HEK293 (cell line): Measurements from ENCODE around the gene CENPX.

ENCODE experiments used
- CTCF ChIA-PET: fragments of 350-600 bp; formaldehyde crosslinking; extraction: SDS; loops from one replicate; lab custom pipeline; 2021; ENCODE audit warnings: antibody characterized with exemption; lab: Yijun Ruan, JAX
- POLR2A ChIA-PET: fragments of 300-600 bp; formaldehyde crosslinking; extraction: SDS; loops from one replicate; lab custom pipeline; 2020; ENCODE audit warnings: antibody characterized with exemption, inconsistent platforms; lab: Yijun Ruan, JAX
- H3K27ac ChIP-seq: fragments of 200-500 bp; sonication (Bioruptor generic); 2 replicates; pipeline ENCODE4 v1.5.1; 2014; ENCODE audit warnings: low read depth, low read length, control low read depth, inconsistent platforms; ENCODE audit errors: extremely low read depth
- H3K36me3 ChIP-seq, 2 experiments: fragments of 200-500 bp in 1 of 2; sonication (Bioruptor generic) in 1 of 2; 1 replicate in 1 of 2; 2 replicates in 1 of 2; pipeline ENCODE4 v1.5.1; 2014 to 2017; ENCODE audit warnings: inconsistent platforms in 2 of 2, low read length in 2 of 2; ENCODE audit not compliant: control insufficient read depth in 2 of 2, insufficient read depth in 1 of 2
- H3K4me1 ChIP-seq: fragments of 200-500 bp; sonication (Bioruptor generic); 2 replicates; pipeline ENCODE4 v1.5.1; 2014; ENCODE audit warnings: mild to moderate bottlenecking, low read length, inconsistent platforms; ENCODE audit not compliant: control insufficient read depth, insufficient read depth
- H3K4me3 ChIP-seq: 2 replicates; pipeline ENCODE4 v1.5.1; 2011; ENCODE audit warnings: low read depth, mild to moderate bottlenecking, control low read depth, low read length, moderate library complexity
- H3K9me3 ChIP-seq: fragments of 200-500 bp; sonication (Bioruptor generic); 2 replicates; pipeline ENCODE4 v1.5.1; 2014; ENCODE audit warnings: low read depth, low read length, inconsistent platforms; ENCODE audit not compliant: control insufficient read depth, insufficient read depth
- GLIS2 ChIP-seq: fragments of 450-650 bp; formaldehyde crosslinking; IDR thresholded peaks from 2 replicates; pipeline ENCODE4 v1.5.1; 2016; ENCODE audit warnings: missing biosample characterization, missing genetic modification characterization
- HOXA7 ChIP-seq: sonication (generic); formaldehyde crosslinking; IDR thresholded peaks from 2 replicates; pipeline ENCODE4 v1.8.1; 2022; ENCODE audit warnings: missing genetic modification reagents, borderline replicate concordance
- HOXD13 ChIP-seq: sonication (generic); formaldehyde crosslinking; IDR thresholded peaks from 2 replicates; pipeline ENCODE4 v1.8.0; 2022; ENCODE audit warnings: missing genetic modification reagents, borderline replicate concordance
- IKZF3 ChIP-seq: fragments of 450-650 bp; IDR thresholded peaks from 2 replicates; pipeline ENCODE4 v1.5.0; 2018; ENCODE audit warnings: missing biosample characterization, mild to moderate bottlenecking, missing genetic modification characterization, moderate library complexity
- PBX3 ChIP-seq: sonication (generic); formaldehyde crosslinking; IDR thresholded peaks from 2 replicates; pipeline ENCODE4 v1.8.1; 2022; ENCODE audit warnings: mild to moderate bottlenecking, moderate library complexity, missing genetic modification reagents
- PRDM1 ChIP-seq: fragments of 450-650 bp; formaldehyde crosslinking; IDR thresholded peaks from 2 replicates; pipeline ENCODE4; 2016; ENCODE audit warnings: missing biosample characterization, missing genetic modification characterization
- REPIN1 ChIP-seq: fragments of 450-650 bp; formaldehyde crosslinking; IDR thresholded peaks from 2 replicates; pipeline ENCODE4 v1.5.1; 2017; ENCODE audit warnings: missing biosample characterization, missing genetic modification characterization, low read depth
- ZFP69B ChIP-seq: fragments of 450-650 bp; formaldehyde crosslinking; IDR thresholded peaks from 2 replicates; pipeline ENCODE4 v1.5.1; 2016; ENCODE audit warnings: missing biosample characterization, missing genetic modification characterization
- ZIC2 ChIP-seq: fragments of 450-650 bp; formaldehyde crosslinking; IDR thresholded peaks from 2 replicates; pipeline ENCODE4 v1.5.1; 2016; ENCODE audit warnings: missing biosample characterization, missing genetic modification characterization
- ZNF138 ChIP-seq: fragments of 450-650 bp; formaldehyde crosslinking; IDR thresholded peaks from 2 replicates; pipeline ENCODE4 v1.5.1; 2016; ENCODE audit warnings: missing biosample characterization, missing genetic modification characterization, borderline replicate concordance
- ZNF140 ChIP-seq: fragments of 450-650 bp; formaldehyde crosslinking; IDR thresholded peaks from 2 replicates; pipeline ENCODE4 v1.5.1; 2016; ENCODE audit warnings: missing biosample characterization, missing genetic modification characterization
- ZNF23 ChIP-seq: fragments of 450-650 bp; formaldehyde crosslinking; IDR thresholded peaks from 2 replicates; pipeline ENCODE4 v1.5.1; 2016; ENCODE audit warnings: missing biosample characterization, missing genetic modification characterization, borderline replicate concordance
- ZNF24 ChIP-seq: fragments of 450-650 bp; formaldehyde crosslinking; IDR thresholded peaks from 2 replicates; pipeline ENCODE4 v1.5.1; 2016; ENCODE audit warnings: missing biosample characterization, missing genetic modification characterization
- ZNF248 ChIP-seq: fragments of 450-650 bp; formaldehyde crosslinking; IDR thresholded peaks from 2 replicates; pipeline ENCODE4 v1.5.1; 2017; ENCODE audit warnings: missing biosample characterization, missing genetic modification characterization
- ZNF292 ChIP-seq: fragments of 450-650 bp; formaldehyde crosslinking; IDR thresholded peaks from 2 replicates; pipeline ENCODE4 v1.5.1; 2016; ENCODE audit warnings: low read depth, missing biosample characterization, missing genetic modification characterization, borderline replicate concordance
- ZNF302 ChIP-seq: fragments of 450-650 bp; formaldehyde crosslinking; IDR thresholded peaks from 2 replicates; pipeline ENCODE4 v1.5.1; 2016; ENCODE audit warnings: missing biosample characterization, missing genetic modification characterization, low read depth
- ZNF324 ChIP-seq: fragments of 450-650 bp; formaldehyde crosslinking; IDR thresholded peaks from 2 replicates; pipeline ENCODE4 v1.5.1; 2016; ENCODE audit warnings: missing biosample characterization, missing genetic modification characterization
- ZNF341 ChIP-seq: fragments of 450-650 bp; formaldehyde crosslinking; IDR thresholded peaks from 2 replicates; pipeline ENCODE4; 2016; ENCODE audit warnings: low read depth, missing biosample characterization, missing genetic modification characterization
- ZNF37A ChIP-seq: fragments of 450-650 bp; IDR thresholded peaks from 2 replicates; pipeline ENCODE4 v1.5.1; 2018; ENCODE audit warnings: missing biosample characterization, missing genetic modification characterization
- ZNF510 ChIP-seq: fragments of 450-650 bp; formaldehyde crosslinking; IDR thresholded peaks from 2 replicates; pipeline ENCODE4 v1.5.1; 2018; ENCODE audit warnings: mild to moderate bottlenecking, missing genetic modification characterization, missing biosample characterization; ENCODE audit not compliant: insufficient replicate concordance
- ZNF530 ChIP-seq: fragments of 450-650 bp; formaldehyde crosslinking; IDR thresholded peaks from 2 replicates; pipeline ENCODE4 v1.5.1; 2016; ENCODE audit warnings: low read depth, missing biosample characterization, missing genetic modification characterization
- ZNF571 ChIP-seq: fragments of 450-650 bp; formaldehyde crosslinking; IDR thresholded peaks from 2 replicates; pipeline ENCODE4 v1.5.0; 2017; ENCODE audit warnings: missing biosample characterization, missing genetic modification characterization
- ZNF600 ChIP-seq: fragments of 450-650 bp; formaldehyde crosslinking; IDR thresholded peaks from 2 replicates; pipeline ENCODE4 v1.5.1; 2016; ENCODE audit warnings: missing biosample characterization, missing genetic modification characterization
- ZNF626 ChIP-seq: fragments of 450-650 bp; sonication (Bioruptor Pico); formaldehyde crosslinking; IDR thresholded peaks from 2 replicates; pipeline ENCODE4 v1.5.1; 2018; ENCODE audit warnings: missing biosample characterization, missing genetic modification characterization, inconsistent platforms
- ZNF658 ChIP-seq: fragments of 450-650 bp; formaldehyde crosslinking; IDR thresholded peaks from 2 replicates; pipeline ENCODE4; 2016; ENCODE audit warnings: missing biosample characterization, missing genetic modification characterization
- ZNF768 ChIP-seq: fragments of 450-650 bp; formaldehyde crosslinking; IDR thresholded peaks from 2 replicates; pipeline ENCODE4 v1.5.1; 2018; ENCODE audit warnings: missing biosample characterization, mild to moderate bottlenecking, missing genetic modification characterization
- ZNF777 ChIP-seq: fragments of 450-650 bp; formaldehyde crosslinking; IDR thresholded peaks from 2 replicates; pipeline ENCODE4 v1.5.1; 2017; ENCODE audit warnings: missing biosample characterization, missing genetic modification characterization, borderline replicate concordance
- TF ChIP-seq, protein P1 (sequence below): fragments of 450-650 bp; formaldehyde crosslinking; optimal IDR thresholded peaks from 2 replicates; pipeline ENCODE3; 2016; ENCODE audit warnings: missing biosample characterization, mild to moderate bottlenecking, missing genetic modification characterization

The CENPX gene

GRCh38 chr17:82053130-82053529 lies 30.5 kb upstream of the CENPX start:
- no peaks in the 10 kb centered on the region for H3K9me3 ChIP-seq
- peak overlapping the region; percentile 73 for H3K27ac ChIP-seq
- POLR2A ChIA-PET, result interaction anchor here (0.6 to 14.2 kb wide), 7 partner anchors 8 to 123 kb away, joined by 3 to 96 read pairs (median 4); partner anchors contain the start of genes CENPX, DCXR, LRRC45 and RAC3
- CTCF ChIA-PET, result interaction anchor here (0.7 to 1.8 kb wide), 2 partner anchors 23 to 34 kb away, joined by 3 to 8 read pairs; no protein-coding TSS in a partner anchor
- H3K4me1 ChIP-seq, result peaks cover 7% of the 10 kb centered on the region
- TF ChIP-seq IKZF3 (tag by site-specific recombination), result no peak
- peak; percentile 49; the same call in 1 of the 2 replicates for TF ChIP-seq GLIS2 (tag by site-specific recombination)
- no peak for TF ChIP-seq ZNF768 (tag by site-specific recombination)
- peak overlapping the region; percentile 83 for H3K4me3 ChIP-seq
- H3K36me3 ChIP-seq, result peaks cover 0 to 78% of the 10 kb centered on the region in 2 experiments; a peak in 2 of 3 replicates

DNA sequence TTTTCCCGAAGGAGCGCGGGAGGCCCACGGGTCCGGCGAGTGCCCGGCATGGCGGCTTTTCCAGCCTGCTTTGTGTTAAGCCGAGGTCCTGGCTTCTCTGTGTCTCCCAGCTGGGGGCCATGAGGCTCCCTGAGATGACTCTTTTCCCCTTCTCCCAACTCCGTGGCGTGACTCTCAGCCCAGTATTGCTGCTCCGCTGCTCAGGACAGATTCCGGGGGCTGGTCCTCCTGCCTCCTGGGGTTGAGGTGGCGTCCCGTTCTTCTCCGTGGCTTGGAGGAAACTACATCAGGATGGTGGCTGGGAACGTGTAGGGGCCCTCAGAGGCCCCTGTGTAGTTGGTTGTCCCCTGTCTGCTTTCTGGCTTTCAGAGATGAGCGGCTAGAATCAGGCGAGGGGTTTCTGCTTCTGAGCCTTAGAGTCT lies 30.0 kb upstream of the CENPX start:
- Histone ChIP-seq H3K4me3 (peak overlapping the region; percentile 83), H3K4me1 (peaks cover 7% of the 10 kb centered on the region), H3K36me3 (peaks cover 0 to 78% of the 10 kb centered on the region in 2 experiments; a peak in 2 of 3 replicates), H3K9me3 (no peaks in the 10 kb centered on the region), H3K27ac (peak overlapping the region; percentile 73)
- POLR2A ChIA-PET, result interaction anchor here (0.5 to 14.2 kb wide), 10 partner anchors 9 to 243 kb away, joined by 3 to 96 read pairs (median 4); partner anchors contain the start of genes DCXR, DUS1L, FASN and RAC3
- CTCF ChIA-PET, result interaction anchor here (0.7 kb wide), 2 partner anchors 15 to 33 kb away, joined by 3 read pairs; partner anchors contain the start of gene DCXR
- TF ChIP-seq GLIS2 (tag by site-specific recombination) (0 out of 2 replicates have a peak, but pooled peaks have one; percentile 5), ZNF571 (tag by site-specific recombination) (no peak), ZNF600 (tag by site-specific recombination) (peak; percentile 3; the same call in 1 of the 2 replicates), ZIC2 (peak; percentile 2; the same call in 1 of the 2 replicates)

DNA sequence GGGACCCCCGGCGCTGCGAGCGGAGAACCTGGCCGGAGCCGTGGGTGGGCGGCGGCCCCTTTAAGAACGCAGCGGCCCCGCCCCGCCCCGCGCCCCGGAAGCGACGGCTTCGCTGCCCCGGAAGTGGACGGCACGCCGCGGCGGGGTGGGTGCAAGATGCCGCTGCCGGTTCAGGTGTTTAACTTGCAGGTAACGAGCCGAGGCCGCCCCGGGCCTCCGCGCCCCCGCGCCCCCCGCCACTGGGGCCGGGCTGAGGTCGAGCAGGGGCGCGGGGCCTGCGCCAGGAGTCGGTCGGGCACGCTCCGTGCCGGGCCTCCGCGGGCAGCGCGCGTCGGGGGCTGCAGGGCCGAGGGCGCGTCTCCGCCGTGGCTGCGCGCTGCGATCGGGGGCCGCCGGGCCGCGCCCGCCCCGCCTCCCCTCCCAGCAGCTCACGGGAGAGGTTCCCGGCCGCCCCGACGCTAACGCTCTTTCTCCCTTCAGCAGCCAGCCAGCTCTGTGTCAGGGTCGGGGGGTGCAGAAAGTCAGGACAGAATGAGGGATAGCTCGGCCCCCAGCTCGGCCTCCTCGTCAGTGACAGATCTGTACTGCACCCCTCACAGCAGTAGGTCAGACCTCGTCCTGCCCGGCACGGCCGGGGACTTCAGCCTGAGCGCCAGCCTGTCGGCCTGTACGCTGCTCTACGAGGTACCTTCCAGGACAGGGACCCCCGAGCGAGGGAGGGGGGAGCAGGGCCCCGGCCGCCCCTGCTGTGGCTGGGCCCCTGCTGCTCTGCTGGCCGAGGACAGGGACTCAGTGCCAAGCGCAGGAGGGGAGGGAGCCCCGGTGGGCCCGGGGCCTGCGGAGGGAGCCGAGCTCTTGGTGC lies 29.3 kb upstream of the CENPX start, which contains the start of the genes GPS1 and RFNG:
GPS1 (plus strand) TSS at position 123 of the 862 bp plus-strand sequence; CDS start at position 157, 34 bp downstream.
RFNG (minus strand) TSS at position 36 of the 862 bp plus-strand sequence. CDS start 45 bp downstream, outside the sequence.
- H3K36me3 ChIP-seq, result peaks cover 0 to 78% of the 10 kb centered on the region in 2 experiments; a peak in 2 of 3 replicates
- ChIA-PET CTCF (interaction anchor here (0.5 to 0.7 kb wide), 3 partner anchors 14 to 145 kb away, joined by 3 read pairs; partner anchors contain the start of gene DCXR), POLR2A (interaction anchor here (0.5 to 14.2 kb wide), 9 partner anchors 10 to 244 kb away, joined by 3 to 96 read pairs (median 4); partner anchors contain the start of genes DCXR, DUS1L, FASN and RAC3)
- peak within 1 kb of the TSS; percentile 83 for H3K4me3 ChIP-seq
- no peaks in the 10 kb centered on the region for H3K9me3 ChIP-seq
- H3K27ac ChIP-seq, result peak within 1 kb of the TSS; percentile 73
- H3K4me1 ChIP-seq, result peaks cover 7% of the 10 kb centered on the region
- TF ChIP-seq ZNF510 (tag by site-specific recombination) (no peak), HOXA7 (no peak), ZNF626 (no peak), ZNF324 (no peak), GLIS2 (tag by site-specific recombination) (peak; percentile 76), ZNF302 (tag by site-specific recombination) (no peak), ZNF138 (tag by site-specific recombination) (no peak), HOXD13 (CRISPR knock-in tag) (no peak), ZNF24 (tag by site-specific recombination) (no peak), ZNF292 (tag by site-specific recombination) (no peak), ZNF341 (tag by site-specific recombination) (no peak), ZNF658 (no peak), ZNF23 (tag by site-specific recombination) (no peak), ZNF140 (tag by site-specific recombination) (no peak), ZFP69B (peak; percentile 57; the same call in 1 of the 2 replicates), IKZF3 (tag by site-specific recombination) (no peak), ZNF530 (tag by site-specific recombination) (no peak), ZNF248 (tag by site-specific recombination) (no peak), ZNF777 (tag by site-specific recombination) (no peak), REPIN1 (tag by site-specific recombination) (no peak), PRDM1 (tag by site-specific recombination) (no peak), PBX3 (CRISPR knock-in tag) (peak; percentile 55; the same call in 1 of the 2 replicates), ZNF37A (no peak)
- TF ChIP-seq, protein P1, sequence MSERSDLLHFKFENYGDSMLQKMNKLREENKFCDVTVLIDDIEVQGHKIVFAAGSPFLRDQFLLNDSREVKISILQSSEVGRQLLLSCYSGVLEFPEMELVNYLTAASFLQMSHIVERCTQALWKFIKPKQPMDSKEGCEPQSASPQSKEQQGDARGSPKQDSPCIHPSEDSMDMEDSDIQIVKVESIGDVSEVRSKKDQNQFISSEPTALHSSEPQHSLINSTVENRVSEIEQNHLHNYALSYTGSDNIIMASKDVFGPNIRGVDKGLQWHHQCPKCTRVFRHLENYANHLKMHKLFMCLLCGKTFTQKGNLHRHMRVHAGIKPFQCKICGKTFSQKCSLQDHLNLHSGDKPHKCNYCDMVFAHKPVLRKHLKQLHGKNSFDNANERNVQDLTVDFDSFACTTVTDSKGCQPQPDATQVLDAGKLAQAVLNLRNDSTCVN (tag by site-specific recombination), result peak; percentile 66
